Measurements from ENCODE around the gene NID1.
"Not testable (repeated sequence)": the region's sequence is repeated elsewhere in the genome, so short reads cannot be mapped to it uniquely, and the experiment has no call there.

Gene NID1

DNA sequence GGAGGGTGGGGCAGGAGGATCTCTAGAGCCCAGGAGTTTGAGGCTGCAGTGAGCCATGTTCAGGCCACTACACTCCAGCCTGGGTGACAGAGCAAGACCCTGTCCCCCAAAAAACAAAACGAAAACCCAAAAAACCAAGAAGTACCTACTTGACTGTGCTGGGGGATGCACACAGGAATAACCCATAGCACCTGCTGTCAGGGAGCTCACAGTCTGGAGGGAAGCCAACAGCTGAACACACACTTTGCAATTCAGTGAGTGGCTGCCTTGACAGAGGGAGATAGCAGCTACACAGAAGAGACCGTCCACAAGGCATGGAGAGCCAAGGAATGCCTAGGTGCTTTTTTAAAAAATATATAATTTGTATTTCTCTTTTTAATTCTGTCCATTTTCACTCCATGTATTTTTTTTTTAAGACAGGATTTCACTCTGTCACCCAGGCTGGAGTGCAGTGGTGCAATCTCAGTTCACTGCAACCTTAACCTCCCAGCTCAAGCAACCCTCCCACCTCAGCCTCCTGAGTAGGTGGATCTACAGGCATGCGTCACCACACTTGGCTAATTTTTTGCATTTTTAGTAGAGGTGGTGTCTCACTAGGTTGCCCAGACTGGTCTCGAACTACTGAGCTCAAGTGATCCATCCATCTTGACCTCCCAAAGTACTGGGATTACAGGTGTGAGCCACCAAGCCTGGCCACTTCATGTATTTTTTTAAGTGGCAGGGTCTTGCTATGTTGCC, 68.7 kb downstream of the NID1 start:
- DNase-seq, result peak; percentile 5

DNA sequence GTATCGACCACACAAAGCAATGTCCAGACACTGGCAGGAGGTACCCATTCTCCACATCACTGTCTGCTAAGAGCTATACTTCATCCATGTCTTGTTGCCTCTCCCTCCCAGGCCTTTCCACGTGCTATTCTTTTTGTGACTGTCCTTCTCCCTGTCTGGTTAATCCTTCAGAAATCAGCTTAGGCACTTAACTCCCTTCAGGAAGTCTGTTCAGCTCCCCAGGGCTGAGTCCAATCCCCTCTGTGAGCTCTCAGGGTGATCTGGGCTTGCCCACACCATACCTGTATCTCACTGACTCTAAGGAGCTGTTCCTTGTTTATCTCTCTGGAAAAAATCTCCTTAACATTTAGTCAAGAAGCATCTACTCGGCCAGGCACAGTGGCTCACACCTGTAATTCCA, 69.4 kb downstream of the NID1 start:
- DNase-seq, result no peak

DNA sequence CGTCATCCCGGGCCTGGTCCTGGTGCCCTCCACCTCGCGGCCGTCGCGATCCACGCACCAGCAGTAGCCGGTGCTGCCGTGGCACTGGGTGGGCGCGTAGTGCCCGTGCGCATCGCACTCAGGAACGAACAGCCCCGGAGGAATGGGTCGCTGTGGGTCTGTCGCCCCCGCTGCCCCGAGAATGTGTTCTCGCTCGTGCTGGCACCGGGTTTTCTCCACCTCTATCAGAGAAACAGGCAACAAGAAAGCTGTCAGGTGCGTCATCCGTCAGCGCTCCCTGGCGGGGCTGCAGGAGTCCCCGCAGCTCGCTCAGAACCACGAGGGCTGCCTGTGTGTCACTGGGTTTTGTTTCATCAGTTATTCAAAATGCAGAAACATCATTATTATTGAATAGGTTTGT, 71.2 kb downstream of the NID1 start:
- DNase-seq, result no peak

DNA sequence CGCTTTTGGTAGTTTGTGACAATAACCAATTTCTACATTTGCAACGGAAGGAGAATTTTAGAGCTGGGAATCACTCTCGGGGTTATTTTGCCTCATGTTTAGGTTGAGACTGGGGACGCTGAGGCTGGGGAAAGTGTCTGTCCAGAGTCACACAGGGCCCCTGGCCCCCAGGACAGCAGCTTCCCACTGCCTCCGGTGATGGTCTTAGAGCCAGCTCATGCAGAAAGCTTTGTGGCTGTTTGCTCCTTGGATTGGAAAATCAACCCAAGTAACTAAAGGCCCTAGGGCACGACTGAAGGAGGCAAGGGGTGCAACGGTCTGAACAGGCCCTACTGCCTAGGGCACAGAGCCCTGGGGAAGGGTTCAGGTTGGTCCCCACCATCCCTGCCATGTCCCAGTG, 72.0 kb downstream of the NID1 start:
- DNase-seq, result no peak

DNA sequence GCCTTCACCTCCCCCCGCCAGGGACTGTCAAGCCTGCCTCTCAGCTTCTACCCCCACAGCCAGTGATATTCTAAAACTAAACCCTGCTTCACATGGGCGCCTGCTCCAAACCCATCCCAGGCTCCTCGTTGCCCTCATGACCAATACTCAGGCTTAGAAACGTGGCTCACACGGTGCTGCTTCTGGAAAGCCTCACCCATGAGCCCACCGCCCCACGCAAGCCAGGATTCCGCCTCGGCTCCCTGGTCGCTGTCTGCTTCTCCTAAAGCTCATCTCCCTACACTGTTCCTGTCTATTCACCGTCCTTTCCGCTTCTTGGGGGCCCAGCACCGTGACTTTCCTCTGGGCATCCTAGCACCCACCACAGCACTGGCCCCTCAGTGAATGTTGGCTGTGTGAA, 72.5 kb downstream of the NID1 start:
- no peak for DNase-seq

DNA sequence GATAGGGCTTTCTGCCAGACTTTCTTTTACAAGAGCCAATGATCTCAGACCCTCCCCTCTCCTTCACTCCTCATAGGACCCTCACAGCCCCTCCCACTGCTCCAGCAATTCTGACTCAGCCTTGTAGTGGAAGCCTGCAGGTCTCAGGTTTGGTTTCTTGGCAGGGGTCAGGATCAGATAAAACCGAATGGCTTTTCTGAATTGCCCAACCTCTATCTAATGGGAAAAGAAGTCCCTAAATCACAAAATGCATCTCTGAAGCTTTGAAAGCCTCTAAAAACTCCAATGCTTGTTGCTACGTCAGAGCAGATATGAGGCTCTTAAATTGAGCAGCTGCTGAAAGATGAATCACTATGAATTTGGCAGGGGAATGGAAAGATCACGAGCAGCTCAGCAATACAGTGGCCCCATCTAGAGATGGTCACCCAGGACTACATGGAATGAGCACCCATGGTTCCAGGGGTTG, 74.5 kb downstream of the NID1 start:
- no peak for DNase-seq

DNA sequence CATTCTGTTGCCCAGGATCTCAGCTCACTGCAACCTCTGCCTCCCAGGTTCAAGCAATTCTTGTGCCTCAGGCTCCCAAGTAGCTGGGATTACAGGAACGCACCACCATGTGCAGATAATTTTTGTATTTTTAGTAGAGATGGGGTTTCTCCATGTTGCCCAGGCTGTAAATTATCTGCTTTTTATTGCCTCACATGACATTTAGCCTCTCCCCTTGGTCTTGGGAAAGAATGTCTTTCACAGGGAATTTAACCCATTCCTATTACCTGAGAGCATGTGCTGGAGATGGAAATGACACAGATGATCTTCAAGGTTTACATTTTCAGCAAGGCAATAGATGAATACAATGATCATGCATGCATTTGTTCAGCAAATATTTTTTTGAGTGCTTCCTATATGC, 75.8 kb downstream of the NID1 start:
- DNase-seq, result no peak

DNA sequence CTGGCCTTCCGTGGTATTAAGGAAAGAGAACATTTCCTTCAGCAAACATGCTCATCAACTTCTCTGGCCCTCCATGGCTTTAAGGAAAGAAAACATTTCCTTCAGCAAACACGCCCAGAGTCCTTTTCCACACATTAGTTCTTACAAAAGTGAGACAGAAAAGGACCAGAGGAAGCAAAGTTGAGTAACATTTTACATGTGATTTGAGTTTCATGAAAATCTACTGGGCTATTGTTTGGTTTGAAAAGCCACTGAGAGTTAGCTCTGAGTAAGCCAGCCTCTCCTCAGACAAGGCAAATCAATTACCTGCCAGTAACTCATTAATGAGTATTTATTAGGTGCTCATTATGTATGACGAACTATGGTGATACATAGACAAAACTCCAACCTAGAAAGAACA, 78.0 kb downstream of the NID1 start:
- no peak for DNase-seq

DNA sequence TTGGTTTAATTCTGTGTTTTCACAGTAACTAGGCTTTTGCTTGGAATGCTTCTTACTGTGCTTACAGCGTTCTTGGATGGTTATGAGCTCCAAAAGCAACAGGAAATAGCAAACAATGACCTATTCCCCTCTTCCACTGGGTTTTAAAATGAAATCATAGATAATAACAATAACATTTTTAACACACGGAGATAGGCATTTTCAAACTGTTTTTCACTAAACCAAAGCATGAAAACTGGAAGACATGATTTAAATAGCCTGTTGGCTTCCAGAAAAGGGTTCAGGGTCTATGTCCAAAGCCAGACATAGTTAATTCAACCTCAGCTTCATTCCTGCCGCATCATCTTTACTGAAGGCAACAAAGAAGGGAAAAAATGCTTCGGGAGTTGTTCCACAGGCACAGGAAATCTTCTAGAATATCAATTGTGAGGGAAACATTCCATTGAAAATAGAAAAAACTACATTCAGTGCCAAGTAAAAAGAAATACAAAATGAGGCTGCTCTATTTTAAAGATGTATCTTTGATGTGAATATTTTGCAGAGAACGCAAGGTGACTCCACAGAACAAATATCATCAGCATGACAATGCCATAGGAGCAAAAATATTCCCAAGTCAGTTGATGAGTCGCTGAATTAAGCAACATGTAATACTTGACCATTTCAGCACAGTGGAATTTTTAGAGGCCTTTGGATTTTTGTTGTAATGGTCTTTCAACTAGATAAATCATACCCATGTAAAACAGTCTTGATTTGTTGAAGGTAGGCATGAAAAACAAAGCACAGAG, 80.7 kb downstream of the NID1 start:
- DNase-seq, result no peak

DNA sequence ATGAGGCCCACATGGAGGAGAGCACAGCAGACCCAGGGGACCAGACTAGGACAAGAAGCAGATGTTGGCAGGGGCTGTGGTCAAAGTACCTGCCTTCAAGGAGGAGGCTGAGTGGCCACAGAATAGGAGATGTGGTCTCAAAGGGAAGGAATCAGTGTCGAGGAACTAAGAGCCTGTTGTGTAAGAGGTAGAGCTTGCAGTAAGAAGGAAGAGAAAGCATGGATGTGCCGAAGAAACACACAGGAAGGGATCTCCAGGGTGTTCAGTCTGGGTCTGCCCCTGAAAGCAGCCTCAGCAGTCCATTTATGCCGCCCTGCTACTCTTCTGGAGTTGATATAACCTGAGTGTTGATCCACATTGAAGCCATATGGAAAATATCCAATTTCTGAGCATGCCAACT, 83.9 kb downstream of the NID1 start:
- no peak for DNase-seq

DNA sequence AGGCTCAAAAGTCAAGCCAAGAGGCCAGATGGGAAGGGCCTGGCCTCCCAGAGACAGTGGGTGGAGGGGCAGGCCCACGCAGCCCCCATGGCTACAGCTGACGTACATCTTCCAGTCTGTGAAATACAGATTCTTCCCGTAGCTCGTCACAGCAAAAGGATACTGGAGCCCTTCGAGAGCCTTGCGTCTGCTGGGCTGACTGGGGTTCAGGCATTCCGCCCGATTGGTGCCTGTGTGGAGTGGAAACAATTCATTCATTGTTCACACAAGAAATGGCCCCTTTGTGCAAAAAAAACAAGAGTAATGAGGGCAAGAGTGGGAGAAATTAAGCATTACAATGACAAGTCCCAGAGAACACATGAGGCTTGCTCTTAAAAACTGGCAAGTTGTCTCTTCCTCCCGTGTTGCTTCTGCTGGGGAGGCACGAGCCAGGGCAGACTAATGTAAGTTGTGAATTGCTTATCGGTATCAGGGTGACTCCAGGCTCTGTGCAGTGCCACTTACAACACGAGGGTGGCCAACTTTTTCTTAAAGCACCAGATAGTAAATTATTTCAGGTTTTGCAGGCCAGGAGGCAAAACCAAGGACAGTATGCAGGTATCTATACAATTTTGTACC, 85.1 kb downstream of the NID1 start:
- no peak for DNase-seq

DNA sequence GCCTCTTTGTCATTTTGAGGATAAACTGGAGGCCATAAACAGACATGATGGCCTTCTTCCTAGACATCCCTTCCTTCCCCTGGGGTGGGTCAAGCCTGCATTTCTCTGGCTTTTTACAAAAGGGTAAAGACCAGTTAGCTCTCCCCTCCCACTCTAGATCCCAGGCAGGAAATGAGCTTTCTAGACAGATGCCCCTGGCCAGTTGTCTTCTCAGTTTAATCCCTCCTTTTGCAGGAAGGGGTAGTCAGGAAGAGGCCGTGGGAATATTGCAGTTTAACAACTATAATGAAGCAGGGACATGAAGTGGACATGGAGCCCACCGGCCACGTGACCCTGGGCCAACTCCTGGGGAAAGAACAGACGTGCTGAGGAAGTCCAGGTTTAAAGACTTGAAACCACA, 85.7 kb downstream of the NID1 start:
- no peak for DNase-seq

DNA sequence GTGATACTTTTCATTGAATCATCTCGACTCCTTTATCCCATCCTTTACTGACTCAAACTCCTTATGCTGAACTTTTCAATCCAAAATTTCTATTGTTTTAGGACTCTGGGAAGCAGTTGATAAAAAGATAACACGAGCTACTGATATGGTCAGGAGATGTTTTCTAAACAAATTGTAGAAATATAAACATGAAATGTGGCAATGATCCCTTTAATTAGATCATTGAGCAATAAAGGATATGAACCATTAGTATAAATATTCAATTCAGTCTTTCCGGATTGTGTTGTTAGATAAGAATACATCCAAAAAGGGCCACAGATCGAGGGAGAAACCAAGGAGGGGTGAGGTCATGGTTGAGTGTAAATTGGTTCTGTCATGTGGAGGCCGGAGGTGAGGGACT, 88.4 kb downstream of the NID1 start:
- no peak for DNase-seq

DNA sequence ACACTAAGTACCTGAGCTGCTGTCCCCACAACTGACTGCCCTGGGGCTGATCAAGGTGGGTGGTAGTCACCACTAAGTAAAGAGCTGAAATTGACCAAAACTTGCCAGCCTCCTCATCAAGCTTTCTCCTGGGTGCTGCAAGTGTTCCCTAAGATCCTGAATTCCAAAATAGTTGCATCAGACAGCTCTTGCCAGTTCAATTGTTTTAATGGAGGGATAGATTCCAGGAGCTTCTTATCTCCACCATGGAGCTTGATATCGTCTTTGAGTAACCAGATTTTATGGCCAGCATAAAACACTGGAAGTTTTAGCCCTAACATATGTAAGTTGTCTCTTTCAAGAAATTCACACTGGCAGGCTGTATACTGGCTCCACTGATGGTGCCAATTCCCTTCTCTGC, 90.3 kb downstream of the NID1 start:
- no peak for DNase-seq

DNA sequence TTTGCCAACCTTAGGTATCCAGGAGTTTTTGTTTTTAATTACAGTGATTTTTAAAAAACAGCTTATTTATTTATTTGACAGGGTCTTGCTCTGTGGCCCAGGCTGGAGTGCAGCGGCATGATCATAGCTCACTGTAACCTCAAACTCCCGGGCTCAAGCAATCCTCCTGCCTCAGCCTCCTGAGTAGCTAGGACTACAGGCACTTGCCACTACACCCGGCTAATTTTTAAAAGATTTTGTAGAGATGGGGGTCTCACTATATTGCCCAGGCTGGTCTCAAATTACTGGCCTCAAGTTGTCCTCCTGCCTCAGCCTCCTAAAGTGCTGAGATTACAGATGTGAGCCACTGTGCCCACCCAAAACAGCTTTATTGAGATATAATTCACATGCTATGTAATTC, 92.2 kb downstream of the NID1 start:
- DNase-seq, result not testable (repeated sequence)

DNA sequence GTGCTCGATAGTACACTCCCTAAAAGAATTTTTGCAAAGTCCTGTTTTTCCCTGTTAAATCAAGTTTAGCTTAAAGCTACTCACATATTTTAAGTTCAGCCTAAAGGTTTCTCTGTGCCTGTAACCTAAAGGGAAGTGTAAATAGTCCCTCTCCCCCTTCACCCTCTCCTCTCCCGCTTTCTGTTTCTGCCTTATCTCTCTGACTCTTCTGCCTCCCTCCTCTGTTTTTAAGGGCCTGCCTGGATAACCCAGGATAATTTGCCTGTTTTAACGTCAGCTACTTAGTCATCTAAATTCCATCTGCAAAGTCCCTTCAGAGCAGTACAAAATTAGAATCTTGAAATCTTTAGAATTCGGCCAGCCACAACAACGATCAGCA, 92.6 kb downstream of the NID1 start:
- no peak for DNase-seq

DNA sequence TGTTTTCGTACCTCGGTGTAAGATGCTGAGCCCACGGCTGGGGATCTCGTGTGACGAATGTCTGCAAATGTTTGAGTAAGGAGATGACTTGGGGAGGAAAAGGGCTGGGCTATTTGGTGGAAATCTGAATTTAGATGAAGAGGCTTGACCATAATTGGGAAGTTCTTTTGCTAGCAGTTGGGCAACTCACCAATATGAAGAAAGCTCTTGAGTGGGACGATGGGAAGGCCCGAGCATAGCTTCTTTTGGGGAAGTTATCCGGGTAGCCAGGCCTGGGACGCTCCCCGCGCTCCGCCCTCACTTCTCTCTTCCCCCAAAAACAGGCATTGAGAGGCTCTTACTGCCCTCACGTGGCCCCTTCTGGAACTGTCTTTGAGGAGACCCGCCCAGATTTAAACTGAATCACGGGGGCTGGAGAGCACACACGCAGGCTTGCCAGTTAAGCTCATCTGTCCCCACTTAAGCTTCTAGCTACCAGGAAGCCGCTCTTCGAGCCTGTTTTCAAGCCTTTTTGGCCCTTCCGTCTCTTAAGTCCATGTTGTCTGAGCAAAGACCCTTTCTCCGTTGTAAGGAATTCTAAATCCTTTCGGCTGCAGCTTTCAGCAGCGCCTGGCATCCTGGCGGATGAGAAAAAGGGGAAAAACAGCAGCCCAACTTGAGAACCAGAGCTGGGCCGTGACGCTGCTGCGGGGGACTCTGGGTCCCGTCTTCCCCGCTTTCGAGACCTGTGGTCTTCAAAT, 93.1 kb downstream of the NID1 start:
- peak; percentile 38 for DNase-seq

DNA sequence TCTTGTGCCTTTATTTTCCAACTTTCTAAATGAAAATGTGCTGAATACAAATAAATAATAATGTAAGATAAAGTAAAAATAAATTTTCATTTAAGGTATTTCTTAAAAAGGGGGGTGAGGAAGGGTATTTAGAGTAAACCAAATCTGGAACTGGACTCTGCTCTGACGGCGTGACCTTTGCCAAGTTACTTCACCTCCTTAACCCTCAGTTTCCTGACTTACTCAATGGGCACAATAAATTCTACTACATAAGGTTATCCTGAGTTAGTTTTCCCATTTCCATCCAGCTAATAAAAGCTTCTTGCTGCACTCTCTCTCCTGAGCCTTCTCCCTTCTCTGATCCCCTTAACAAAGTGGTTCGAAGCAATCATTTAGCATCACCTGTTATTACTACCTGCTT, 93.9 kb downstream of the NID1 start:
- no peak for DNase-seq

DNA sequence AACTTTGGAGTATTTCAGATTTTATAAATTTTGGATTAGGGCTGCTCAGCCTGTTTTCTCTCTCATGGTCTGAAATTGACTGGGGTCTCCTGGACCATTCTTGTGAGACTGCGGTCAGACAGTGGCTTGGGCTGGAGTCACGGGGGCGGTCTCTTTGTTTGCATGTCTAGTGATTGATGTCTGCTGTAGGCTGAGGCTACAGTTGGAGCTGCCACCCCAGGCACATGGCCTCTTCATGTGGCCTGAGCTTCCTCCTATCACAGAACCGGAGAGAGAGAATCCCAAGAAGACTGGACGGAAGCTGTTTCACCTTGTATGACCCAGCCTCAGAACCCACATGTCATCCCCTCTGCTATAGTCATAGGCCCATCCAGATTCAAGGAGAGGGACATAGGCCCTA, 96.1 kb downstream of the NID1 start:
- no peak for DNase-seq

DNA sequence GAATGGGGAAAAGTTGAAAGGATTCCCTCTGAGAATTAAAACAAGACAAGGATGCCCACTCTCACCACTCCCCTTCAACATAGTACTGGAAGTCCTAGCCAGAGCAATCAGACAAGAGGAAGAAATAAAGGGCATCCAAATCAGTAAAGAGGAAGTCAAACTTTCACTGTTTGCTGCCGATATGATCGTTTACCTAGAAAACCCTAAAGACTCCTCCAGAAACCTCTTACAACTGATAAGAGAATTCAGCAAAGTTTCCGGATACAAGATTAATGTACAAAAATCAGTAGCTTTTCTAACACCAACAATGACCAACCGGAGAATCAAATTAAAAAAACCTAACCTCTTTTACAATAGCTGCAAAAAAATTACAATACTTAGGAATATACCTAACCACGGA, 98.8 kb downstream of the NID1 start:
- not testable (repeated sequence) for DNase-seq

DNA sequence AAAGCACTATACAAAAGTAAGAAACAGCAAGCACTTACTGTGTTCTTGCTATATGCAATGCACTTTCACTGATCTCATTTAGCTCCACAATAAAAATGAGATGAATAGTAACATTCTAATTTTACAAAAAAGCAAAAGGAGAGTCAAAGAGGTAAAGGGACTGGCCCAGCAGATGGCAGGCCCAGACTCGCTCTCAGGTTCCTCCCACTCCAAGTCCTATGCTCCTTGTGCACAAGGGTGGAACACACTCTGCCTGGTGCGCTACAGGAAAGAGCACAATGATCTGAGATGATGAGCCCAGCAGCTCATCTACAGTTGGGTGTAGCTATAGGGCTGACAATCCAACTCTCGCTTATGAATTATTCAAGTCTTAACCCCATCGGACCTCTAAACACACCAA, 104.1 kb downstream of the NID1 start:
- DNase-seq, result no peak

DNA sequence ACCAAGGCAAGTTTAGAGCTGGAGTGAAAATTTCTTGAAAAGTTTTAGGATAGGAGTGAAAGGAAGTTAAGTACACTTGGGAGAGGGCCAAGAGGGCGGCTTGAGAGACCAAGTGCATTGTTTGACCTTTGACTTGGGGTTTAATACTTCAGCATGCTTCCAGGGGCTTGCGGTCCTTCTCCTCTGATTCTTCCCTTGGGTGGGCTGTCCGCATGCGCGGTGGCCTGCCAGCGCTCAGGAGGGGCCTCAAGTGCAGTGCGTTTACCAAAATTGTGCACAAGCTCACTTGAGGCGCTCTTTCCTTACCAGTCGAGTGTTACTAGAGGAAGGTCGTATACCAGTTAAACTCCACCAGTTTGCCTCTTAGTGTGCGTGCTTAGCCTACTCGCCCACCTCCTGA, 106.9 kb downstream of the NID1 start:
- DNase-seq, result no peak

DNA sequence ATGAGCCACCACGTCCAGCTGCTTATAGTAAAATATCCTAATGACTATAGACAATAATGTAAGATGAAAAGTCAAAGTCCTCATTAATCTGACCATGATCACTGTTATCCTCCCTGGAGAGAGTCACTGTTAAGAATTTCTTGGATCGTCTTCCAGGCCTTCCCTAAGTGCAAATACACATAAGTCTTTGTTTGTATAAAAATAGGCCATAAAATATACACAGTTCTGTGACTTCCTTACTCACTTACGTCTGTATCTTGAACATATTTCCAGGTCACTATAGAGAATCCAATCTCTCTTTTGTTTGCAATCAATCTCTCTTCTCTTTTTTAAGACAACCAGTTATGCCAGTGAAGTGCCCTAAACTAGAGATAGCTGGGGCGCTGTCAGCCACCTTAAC, 109.1 kb downstream of the NID1 start:
- no peak for DNase-seq

Data from NCI-H1105 treated with DMSO at 0.1 percent for 48 hours (cell line).